ENCODE measurements around the gene GPR68.

GPR68 gene

GRCh38 chr14:91282954-91283645 is 38.6 kb upstream of the GPR68 start:
- no peak overlapping the region for H3K4me3 ChIP-seq (ENCODE audit: low read depth, low read length)
- TF ChIP-seq CTCF (IDR thresholded peaks at IDR 0.05; ENCODE audit: low read depth, low read length, missing control alignments), result no peak
- DNase-seq (ENCODE audit: low read depth), result no peak

GRCh38 chr14:91281346-91281745 is 36.8 kb upstream of the GPR68 start:
- no peak overlapping the region for H3K4me3 ChIP-seq (ENCODE audit: low read depth, low read length)
- TF ChIP-seq CTCF (IDR thresholded peaks at IDR 0.05; ENCODE audit: low read depth, low read length, missing control alignments), result no peak
- no peak for DNase-seq (ENCODE audit: low read depth)

GRCh38 chr14:91280129-91280528 is 35.6 kb upstream of the GPR68 start:
- no peak for TF ChIP-seq CTCF (IDR thresholded peaks at IDR 0.05; ENCODE audit: low read depth, low read length, missing control alignments)
- H3K4me3 ChIP-seq (ENCODE audit: low read depth, low read length), result no peak overlapping the region
- no peak for DNase-seq (ENCODE audit: low read depth)

GRCh38 chr14:91279354-91279753 is 34.9 kb upstream of the GPR68 start:
- H3K4me3 ChIP-seq (ENCODE audit: low read depth, low read length), result no peak overlapping the region
- no peak for DNase-seq (ENCODE audit: low read depth)
- no peak for TF ChIP-seq CTCF (IDR thresholded peaks at IDR 0.05; ENCODE audit: low read depth, low read length, missing control alignments)

- no peak overlapping the region for H3K4me3 ChIP-seq (ENCODE audit: low read depth, low read length)
- no peak for DNase-seq (ENCODE audit: low read depth)
- no peak for TF ChIP-seq CTCF (IDR thresholded peaks at IDR 0.05; ENCODE audit: low read depth, low read length, missing control alignments)
These were observed 33.8 kb upstream of the GPR68 start for GRCh38 chr14:91278383-91278715.

GRCh38 chr14:91277546-91278382 is 33.3 kb upstream of the GPR68 start:
- no peak for TF ChIP-seq CTCF (IDR thresholded peaks at IDR 0.05; ENCODE audit: low read depth, low read length, missing control alignments)
- DNase-seq (ENCODE audit: low read depth), result no peak
- no peak overlapping the region for H3K4me3 ChIP-seq (ENCODE audit: low read depth, low read length)

Data from GM12864 (cell line).